PFSK-1 (cell line): ENCODE measurements around the gene FKBP1A.

Source experiments
- POLR2AphosphoS5 ChIP-seq: IDR thresholded peaks from 2 replicates; pipeline ENCODE4 v1.6.1; 2012; ENCODE audit warnings: low read depth, mild to moderate bottlenecking, control low read depth, low read length, moderate library complexity
- SIN3A ChIP-seq: IDR thresholded peaks from 2 replicates; pipeline ENCODE4 v1.6.1; 2012; ENCODE audit warnings: mild to moderate bottlenecking, low read length, moderate library complexity, borderline replicate concordance; ENCODE audit not compliant: insufficient read depth
- TF ChIP-seq, protein P1 (sequence below), 2 experiments: IDR thresholded peaks; 2 replicates each; pipeline versions ENCODE4 v1.6.1 to v1.8.0; 2011 to 2012; ENCODE audit warnings: low read depth in 2 of 2, low read length in 2 of 2, control low read depth in 1 of 2, inconsistent platforms in 1 of 2, mild to moderate bottlenecking in 1 of 2, moderate library complexity in 1 of 2; ENCODE audit not compliant: insufficient read depth in 1 of 2

DNA sequence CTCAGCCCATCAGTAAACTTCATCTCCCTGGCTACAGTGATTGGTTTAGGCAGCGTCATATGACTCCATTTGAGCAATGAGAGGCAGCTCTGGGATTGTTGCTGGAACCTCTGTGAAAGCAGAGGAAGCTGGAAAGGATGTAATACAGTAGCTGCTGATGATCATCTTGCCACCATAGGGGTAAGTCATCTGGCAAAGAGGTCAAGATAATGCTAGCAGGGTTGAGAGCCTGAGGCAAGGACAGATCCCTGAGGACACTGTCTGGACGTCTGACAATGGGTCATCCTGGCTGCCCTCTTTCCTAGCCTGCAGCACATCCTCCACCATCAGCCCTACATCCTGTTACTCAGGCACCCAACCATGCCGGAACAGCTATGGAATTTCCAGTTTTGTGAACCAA, 25.5 kb upstream of the FKBP1A start:
- TF ChIP-seq, protein P1, sequence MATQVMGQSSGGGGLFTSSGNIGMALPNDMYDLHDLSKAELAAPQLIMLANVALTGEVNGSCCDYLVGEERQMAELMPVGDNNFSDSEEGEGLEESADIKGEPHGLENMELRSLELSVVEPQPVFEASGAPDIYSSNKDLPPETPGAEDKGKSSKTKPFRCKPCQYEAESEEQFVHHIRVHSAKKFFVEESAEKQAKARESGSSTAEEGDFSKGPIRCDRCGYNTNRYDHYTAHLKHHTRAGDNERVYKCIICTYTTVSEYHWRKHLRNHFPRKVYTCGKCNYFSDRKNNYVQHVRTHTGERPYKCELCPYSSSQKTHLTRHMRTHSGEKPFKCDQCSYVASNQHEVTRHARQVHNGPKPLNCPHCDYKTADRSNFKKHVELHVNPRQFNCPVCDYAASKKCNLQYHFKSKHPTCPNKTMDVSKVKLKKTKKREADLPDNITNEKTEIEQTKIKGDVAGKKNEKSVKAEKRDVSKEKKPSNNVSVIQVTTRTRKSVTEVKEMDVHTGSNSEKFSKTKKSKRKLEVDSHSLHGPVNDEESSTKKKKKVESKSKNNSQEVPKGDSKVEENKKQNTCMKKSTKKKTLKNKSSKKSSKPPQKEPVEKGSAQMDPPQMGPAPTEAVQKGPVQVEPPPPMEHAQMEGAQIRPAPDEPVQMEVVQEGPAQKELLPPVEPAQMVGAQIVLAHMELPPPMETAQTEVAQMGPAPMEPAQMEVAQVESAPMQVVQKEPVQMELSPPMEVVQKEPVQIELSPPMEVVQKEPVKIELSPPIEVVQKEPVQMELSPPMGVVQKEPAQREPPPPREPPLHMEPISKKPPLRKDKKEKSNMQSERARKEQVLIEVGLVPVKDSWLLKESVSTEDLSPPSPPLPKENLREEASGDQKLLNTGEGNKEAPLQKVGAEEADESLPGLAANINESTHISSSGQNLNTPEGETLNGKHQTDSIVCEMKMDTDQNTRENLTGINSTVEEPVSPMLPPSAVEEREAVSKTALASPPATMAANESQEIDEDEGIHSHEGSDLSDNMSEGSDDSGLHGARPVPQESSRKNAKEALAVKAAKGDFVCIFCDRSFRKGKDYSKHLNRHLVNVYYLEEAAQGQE (IDR thresholded peaks at IDR 0.05; ENCODE audit: insufficient read depth in 1 of 2, low read depth in 2 of 2, low read length in 2 of 2): peak in 1 of 2 experiments; percentile 77; a peak in 2 of 4 replicates
- TF ChIP-seq POLR2AphosphoS5: 0 out of 2 replicates have a peak, but pooled peaks have one; percentile 49
- TF ChIP-seq SIN3A: peak; percentile 85; the same call in 1 of the 2 replicates
